SW 1271 (cell line): ENCODE results near the gene COP1.
"Not testable (repeated sequence)": the region's sequence is repeated elsewhere in the genome, so short reads cannot be mapped to it uniquely, and the experiment has no call there.

Experiments used
- DNase-seq, 2 experiments: peaks; one replicate each; lab custom pipeline; 2025; lab: John Stamatoyannopoulos, UW

Gene COP1

DNA sequence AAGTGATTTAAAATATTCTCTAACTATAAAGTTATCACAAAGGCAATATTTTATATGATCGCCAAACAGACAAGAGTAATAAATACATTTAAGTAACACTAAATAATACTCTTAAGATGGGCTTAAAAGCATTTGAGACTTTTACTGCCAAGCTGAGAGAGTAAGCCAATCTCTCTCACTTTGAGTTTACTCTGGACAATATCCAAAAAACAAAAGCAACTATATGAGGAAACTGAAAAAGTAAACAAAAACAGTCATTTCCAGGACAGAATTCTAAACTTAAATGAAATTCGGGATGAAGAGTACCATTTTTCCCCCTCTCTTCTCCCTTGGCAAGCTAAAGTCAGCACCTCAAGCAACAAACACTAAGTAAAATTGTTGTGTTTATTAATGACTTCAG is 173.2 kb downstream of the COP1 start:
- no peak for DNase-seq

- DNase-seq = no peak
Observed at GRCh38 chr1:176033474-176033873, 173.6 kb downstream of the COP1 start.

- no peak for DNase-seq
Observed at GRCh38 chr1:176032040-176032645, 174.9 kb downstream of the COP1 start.

DNA sequence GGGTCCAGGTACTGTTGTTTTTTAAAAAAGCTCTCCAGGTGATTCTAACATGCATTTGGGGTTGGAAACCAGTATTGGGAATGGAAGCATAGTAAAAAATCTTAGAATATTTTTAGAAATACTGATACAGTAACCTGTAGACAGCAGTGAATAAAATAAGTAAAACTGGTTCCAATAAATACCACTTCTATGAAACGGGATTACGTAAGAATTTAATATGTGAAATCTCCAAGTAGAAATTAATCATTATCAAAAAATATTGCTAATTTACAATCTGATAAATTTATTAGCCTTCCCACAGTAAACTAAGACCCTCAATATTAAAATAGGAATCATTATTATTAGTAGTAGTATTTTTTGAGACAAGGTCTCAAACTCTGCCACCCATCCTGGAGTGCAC is 177.5 kb downstream of the COP1 start:
- DNase-seq = no peak

- DNase-seq = no peak
Observed at GRCh38 chr1:176029155-176029554, 177.9 kb downstream of the COP1 start.

DNA sequence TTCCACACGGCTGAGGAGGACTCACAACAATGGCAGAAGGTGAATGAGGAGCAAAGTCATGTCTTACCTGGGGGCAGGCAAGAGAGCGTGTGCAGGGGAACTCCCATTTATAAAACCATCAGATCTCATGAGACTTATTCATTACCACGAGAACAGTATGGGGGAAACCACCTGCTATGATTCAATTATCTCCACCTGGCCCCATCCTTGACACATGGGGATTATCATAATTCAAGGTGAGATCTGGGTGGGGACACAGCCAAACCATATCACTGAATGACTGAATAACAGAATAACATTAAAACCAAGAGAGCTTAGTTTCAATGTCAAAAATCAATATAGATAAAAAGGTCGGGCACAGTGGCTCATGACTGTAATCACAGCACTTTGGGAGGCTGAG is 179.2 kb downstream of the COP1 start:
- DNase-seq = not testable (repeated sequence)

GRCh38 chr1:176022574-176022973 is 184.5 kb downstream of the COP1 start:
- DNase-seq = no peak

- DNase-seq = no peak
Observed at GRCh38 chr1:176017722-176018121, 189.4 kb downstream of the COP1 start.

DNA sequence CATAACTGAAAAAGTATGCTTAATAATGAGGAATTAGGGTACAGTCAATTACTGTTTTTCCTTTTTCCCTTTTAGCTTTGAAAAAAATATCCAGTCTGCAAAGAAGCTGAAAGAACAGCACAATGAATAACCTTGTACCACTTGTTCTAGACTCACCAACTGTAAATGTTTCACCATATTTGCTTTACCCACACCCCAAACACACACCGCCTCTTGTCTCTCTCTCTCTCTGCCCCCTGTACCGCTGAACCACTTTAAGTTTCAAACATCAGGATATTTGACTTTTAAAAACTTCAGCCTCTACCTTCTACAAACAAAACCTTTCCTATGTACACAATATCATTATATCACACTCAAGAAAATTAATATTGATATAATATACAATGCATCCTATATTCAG is 197.1 kb downstream of the COP1 start:
- no peak for DNase-seq

GRCh38 chr1:176007756-176008389 is 199.2 kb downstream of the COP1 start:
- DNase-seq = not testable (repeated sequence)

DNA sequence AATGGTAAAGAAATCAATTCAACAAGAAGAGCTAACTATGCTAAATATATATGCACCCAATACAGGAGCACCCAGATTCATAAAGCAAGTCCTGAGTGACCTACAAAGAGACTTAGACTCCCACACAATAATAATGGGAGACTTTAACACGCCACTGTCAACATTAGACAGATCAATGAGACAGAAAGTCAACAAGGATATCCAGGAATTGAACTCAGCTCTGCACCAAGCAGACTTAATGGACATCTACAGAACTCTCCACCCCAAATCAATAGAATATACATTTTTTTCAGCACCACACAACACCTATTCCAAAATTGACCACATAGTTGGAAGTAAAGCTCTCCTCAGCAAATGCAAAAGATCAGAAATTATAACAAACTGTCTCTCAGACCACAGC is 212.4 kb downstream of the COP1 start:
- not testable (repeated sequence) for DNase-seq

DNA sequence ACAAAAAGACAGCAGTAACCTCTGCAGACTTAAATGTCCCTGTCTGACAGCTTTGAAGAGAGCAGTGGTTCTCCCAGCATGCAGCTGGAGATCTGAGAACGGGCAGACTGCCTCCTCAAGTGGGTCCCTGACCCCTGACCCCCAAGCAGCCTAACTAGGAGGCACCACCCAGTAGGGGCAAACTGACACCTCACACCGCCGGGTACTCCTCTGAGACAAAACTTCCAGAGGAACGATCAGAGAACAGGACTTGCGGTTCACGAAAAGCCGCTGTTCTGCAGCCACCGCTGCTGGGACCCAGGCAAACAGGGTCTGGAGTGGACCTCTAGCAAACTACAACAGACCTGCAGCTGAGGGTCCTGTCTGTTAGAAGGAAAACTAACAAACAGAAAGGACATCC is 214.3 kb downstream of the COP1 start:
- DNase-seq = not testable (repeated sequence)

DNA sequence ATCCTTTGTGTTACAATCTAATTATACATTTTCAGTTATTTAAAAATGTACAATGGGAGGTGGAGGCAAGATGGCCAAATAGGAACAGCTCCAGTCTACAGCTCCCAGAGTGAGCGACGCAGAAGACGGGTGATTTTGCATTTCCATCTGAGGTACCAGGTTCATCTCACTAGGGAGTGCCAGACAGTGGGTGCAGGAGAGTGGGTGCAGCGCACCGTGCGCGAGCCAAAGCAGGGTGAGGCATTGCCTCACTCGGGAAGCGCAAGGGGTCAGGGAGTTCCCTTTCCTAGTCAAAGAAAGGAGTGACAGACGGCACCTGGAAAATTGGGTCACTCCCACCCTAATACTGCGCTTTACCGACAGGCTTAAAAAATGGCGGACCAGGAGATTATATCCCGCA is 214.9 kb downstream of the COP1 start:
- not testable (repeated sequence) for DNase-seq

- no peak for DNase-seq
Observed at GRCh38 chr1:175984813-175985212, 222.3 kb downstream of the COP1 start.

DNA sequence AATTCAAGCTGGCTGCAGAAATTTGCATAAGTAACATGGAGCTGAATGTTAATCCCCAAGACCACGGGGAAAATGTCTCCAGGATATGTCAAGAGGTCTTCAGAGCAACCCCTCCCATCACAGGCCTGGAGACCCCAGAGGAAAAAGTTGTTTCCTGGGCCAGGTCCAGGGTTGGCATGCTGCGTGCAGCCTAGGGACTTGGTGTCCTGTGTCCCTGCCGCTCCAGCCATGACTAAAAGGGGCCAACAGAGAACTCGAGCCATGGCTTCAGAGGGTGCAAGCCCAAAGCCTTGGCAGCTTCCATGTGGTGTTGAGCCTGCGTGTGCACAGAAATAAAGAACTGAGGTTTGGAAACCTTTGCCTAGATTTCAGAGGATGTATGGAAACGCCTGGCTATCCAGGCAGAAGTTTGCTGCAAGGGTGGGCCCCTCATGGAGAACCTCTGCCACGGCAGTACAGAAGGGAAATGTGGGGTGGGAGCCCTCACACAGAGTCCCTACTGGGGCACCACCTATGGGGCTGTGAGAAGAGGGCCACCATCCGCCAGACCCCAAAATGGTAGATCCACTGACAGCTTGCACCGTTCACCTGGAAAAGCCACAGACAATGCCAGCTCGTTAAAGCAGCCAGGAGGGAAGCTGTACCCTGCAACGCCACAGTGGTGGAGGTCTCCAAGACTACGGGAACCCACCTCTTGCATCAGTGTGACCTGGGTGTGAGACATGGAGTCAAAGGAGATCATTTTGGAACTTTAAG is 222.9 kb downstream of the COP1 start:
- no peak for DNase-seq

GRCh38 chr1:175983363-175983762 is 223.7 kb downstream of the COP1 start:
- not testable (repeated sequence) for DNase-seq

GRCh38 chr1:175981128-175981527 is 226.0 kb downstream of the COP1 start:
- no peak for DNase-seq

DNA sequence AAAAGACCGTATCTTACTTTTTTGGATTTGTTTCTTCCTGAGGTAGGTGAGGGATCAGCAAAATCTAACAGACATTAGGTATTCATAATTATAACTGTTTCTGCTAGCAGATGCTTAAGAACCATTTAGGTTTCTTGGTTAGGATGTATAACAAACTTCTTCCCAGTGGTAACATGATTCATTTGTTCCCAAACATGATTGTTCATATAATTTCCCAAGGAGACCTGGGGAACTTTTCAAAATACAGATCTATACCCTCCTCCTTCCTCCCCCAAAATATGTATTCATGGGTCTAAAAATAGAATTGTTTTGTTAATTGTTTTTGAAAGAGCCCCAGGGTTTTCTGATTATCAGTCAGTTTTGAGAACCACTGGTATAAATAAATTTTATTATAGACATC is 228.2 kb downstream of the COP1 start:
- DNase-seq = no peak

GRCh38 chr1:175978476-175978875 is 228.6 kb downstream of the COP1 start:
- no peak for DNase-seq

DNA sequence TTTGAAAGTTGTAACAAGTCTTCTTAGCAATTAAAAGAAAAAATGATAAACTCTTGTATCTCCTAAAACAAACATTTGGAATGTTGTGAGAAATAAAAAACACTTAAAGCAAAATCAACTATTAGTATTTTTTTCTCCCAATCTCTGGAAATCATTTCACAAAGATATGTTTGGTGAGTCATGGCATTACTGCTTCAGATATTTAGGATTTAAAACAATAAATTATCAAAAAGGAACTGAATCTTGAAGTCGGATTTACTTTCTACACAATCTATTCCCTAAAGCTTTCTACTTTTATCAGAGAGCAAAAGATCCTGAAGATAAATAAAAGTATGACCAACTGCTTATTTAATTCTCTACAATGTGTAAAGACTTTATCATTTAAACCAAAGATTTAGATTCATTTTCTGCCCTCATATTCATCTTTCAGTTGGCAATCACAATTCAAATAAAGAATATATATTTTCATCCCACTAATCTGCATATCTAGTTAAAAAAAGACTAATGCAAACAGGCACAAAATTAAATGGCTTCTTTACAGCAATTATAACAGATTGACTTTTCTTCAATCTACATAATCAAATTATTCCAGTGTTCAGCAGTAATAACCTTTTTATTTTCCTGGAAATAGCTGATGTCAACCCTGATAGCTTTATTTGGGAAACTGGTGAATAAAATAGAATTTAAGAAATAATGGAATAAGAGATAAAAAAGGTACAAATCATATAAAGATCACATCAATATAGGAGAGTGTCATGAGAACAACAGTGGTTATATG is 230.0 kb downstream of the COP1 start:
- peak in 1 of 2 experiments; percentile 30 for DNase-seq

- DNase-seq = no peak
Observed at GRCh38 chr1:175969231-175969630, 237.9 kb downstream of the COP1 start.

GRCh38 chr1:175968486-175969172 is 238.5 kb downstream of the COP1 start:
- no peak for DNase-seq
